Fibroblast of skin of left biceps (primary cell): Measurements from ENCODE around the gene ZBTB11.
"Not testable (repeated sequence)": the region's sequence is repeated elsewhere in the genome, so short reads cannot be mapped to it uniquely, and the experiment has no call there.

Experiments used
- DNase-seq, 2 experiments: peaks; one replicate each; pipeline ENCODE4 v3.0.0-alpha.2; 2013; ENCODE audit warnings: low read depth in 2 of 2

Gene ZBTB11

DNA sequence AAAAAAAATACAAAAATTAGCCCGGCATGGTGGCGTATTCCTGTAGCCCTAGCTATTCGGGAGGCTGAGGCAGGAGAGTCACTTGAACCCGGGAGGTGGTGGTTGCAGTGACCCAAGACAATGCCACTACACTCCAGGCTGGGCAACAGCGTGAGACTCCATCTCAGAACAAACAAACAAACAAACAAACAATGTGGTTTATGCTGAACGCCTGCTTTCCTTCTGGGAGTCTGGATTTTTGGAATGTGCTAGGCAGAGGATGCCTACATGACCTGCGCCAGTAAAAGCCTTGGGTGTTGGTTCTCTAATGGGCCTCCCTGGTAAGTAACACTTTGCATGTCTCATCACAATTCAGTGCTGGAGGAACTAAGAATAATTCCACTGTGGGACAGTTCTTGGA lies 59.5 kb downstream of the ZBTB11 start:
- no peak for DNase-seq

GRCh38 chr3:101615525-101615924 lies 61.4 kb downstream of the ZBTB11 start:
- DNase-seq: no peak

GRCh38 chr3:101613014-101613413 lies 63.9 kb downstream of the ZBTB11 start:
- not testable (repeated sequence) for DNase-seq

DNA sequence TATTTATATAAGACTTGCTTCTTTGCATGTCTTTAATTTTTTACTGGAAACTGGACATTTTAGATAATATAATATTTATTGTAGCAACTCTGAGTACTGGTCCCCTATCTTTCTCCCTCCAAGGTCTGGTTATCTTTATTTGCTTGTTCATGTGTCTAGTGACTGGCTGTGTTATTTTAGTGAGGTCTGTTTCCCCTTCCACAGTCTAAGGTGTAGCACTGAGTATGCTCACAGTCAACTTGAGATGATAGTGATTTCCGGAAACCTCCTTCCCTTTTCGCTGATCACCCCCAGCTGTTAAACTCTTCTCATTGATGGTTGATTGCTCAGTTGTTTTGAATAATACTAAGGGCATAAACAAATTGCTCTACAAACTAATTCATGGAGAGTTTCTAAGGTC lies 65.9 kb downstream of the ZBTB11 start:
- no peak for DNase-seq

DNA sequence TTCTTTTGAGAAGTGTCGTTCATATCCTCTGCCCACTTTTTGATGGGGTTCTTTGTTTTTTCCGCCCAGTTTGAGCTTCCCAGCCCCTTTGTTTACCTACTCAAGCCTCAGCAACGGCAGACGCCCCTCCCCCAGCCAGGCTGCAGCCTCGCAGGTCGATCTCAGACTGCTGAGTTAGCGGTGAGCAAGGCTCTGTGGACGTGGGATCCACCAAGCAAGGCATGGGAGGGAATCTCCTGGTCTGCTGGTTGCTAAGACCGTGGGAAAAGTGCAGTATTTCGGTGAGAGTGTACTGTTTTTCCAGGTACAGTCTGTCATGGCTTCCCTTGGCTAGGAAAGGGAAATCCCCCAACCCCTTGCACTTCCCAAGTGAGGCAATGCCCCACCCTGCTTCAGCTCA lies 71.5 kb downstream of the ZBTB11 start:
- not testable (repeated sequence) for DNase-seq

DNA sequence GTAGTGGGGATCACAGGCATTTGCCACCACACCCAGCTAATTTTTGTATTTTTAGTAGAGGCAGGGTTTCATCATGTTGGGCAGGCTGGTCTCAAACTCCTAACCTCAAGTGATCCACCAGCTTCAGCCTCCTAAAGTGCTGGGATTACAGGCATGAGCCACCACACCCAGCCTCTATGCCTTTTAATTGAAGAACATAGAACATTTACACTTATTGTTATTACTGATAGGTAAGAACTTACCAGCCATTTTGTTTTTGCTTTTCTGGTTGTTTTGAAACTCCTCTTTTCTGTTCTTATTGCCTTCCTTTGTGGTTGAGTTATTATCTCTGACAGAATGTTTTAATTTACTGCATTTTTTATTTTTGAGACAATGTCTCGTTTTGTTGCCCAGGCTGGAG lies 73.7 kb downstream of the ZBTB11 start:
- DNase-seq: no peak

DNA sequence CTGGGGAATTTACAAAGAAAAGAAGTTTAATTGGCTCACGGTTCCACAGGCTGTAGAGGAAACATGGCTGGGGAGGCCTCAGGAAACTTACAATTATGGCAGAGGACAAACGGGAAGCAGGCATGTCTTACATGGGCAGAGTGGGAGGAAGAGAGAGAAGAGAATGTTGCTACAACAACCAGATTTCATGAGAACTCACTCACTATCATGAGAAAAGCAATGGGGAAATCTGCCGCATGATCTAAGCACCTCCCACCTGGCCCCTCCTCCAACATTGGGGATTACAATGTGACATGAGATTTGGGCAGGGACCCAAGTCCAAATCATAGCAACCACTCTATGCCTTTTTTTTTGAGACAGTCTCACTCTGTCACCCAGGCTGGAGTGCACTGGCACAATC lies 74.2 kb downstream of the ZBTB11 start:
- no peak for DNase-seq
